Mucosa of rectum (tissue), 2 donors: ENCODE data around the gene PRAMEF12.
"Not testable (repeated sequence)": the region's sequence is repeated elsewhere in the genome, so short reads cannot be mapped to it uniquely, and the experiment has no call there.

Experiments
- H3K27ac ChIP-seq, 2 donors: one replicate each; pipeline ENCODE4 v1.7.0; 2013; ENCODE audit warnings: inconsistent platforms in 2 of 2, low read depth in 2 of 2, low read length in 2 of 2
- H3K27me3 ChIP-seq, 2 donors: one replicate each; pipeline ENCODE4 v1.7.0; 2013; ENCODE audit warnings: low read length in 2 of 2; ENCODE audit not compliant: control insufficient read depth in 2 of 2, insufficient read depth in 2 of 2
- H3K36me3 ChIP-seq, 2 donors: one replicate each; pipeline ENCODE4 v1.7.0; 2013; ENCODE audit warnings: low read length in 2 of 2; ENCODE audit not compliant: control insufficient read depth in 2 of 2, insufficient read depth in 2 of 2
- H3K4me1 ChIP-seq, 2 donors: one replicate each; pipeline ENCODE4 v1.7.0; 2013; ENCODE audit warnings: low read length in 2 of 2, mild to moderate bottlenecking in 1 of 2; ENCODE audit not compliant: control insufficient read depth in 2 of 2, insufficient read depth in 2 of 2
- H3K4me3 ChIP-seq, 2 donors: one replicate each; pipeline ENCODE4 v1.7.0; 2013; ENCODE audit warnings: low read length in 2 of 2
- H3K9ac ChIP-seq, 2 donors: one replicate each; pipeline ENCODE4 v1.7.0; 2013; ENCODE audit warnings: low read length in 2 of 2, low read depth in 1 of 2, mild to moderate bottlenecking in 1 of 2
- H3K9me3 ChIP-seq, 2 donors: one replicate each; pipeline ENCODE4 v1.7.0; 2013; ENCODE audit warnings: low read length in 2 of 2; ENCODE audit not compliant: control insufficient read depth in 2 of 2
- donor health status: healthy.
- donor health status: Normal muscosa, but diverticular disease.

Gene PRAMEF12

DNA sequence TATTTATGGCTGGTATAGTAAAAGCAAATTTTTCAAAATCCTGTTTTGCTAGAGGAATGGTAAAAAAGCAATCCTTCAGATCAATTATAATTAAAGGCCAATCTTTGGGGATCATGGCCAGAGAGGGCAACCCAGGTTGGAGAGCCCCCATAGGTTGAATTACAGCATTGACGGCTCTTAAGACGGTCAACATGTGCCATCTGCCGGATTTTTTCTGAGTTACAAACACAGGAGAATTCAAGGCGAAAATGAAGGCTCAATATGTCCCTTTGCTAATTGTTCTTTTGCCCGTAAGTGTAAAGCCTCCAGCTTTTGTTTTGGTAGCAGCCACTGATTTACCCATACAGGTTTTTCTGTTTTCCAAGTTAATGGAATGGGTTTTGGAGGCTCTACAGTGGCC lies 8.0 kb downstream of the PRAMEF12 start:
- not testable (repeated sequence) for H3K27me3 ChIP-seq, H3K27ac ChIP-seq, H3K9ac ChIP-seq, H3K9me3 ChIP-seq, H3K4me1 ChIP-seq, H3K4me3 ChIP-seq, H3K36me3 ChIP-seq

DNA sequence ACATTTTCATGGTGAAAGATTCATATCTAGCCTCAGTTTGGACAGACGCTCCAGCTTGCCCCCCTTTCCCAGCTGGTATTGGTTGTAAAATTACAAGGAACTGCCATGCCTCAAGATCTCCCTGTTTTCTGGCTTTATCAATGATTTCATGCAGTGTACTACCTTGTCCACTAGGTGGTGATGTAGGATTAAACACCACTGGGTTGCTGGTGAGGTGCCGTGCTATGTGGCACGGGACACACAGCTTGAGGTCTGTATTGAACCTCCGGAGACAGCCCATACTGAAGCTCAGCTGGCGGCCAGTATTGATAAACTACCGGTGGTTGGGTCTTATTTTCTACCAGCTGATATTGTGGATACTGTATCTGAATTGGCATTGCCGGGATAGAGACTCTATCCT lies 10.2 kb downstream of the PRAMEF12 start:
- H3K9ac ChIP-seq, H3K36me3 ChIP-seq, H3K9me3 ChIP-seq, H3K27me3 ChIP-seq, H3K4me3 ChIP-seq, H3K4me1 ChIP-seq, H3K27ac ChIP-seq: not testable (repeated sequence)

DNA sequence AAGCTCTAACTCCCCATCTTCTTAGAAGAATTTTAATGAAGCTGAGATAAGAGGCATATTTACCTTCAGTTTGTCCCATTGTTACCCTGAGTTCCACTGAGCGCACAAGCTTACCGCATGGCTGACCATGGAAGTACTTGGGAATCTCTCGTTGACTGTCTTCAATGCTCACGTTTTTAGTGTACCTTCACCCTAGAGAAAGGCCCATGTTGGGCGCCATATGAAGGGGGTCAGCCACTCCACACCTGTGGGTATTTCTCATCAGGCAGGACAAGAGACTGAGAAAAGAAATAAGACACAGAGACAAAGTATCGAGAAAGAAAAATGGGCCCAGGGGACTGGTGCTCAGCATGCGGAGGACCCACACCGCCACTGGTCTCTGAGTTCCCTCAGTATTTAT lies 11.2 kb downstream of the PRAMEF12 start:
- H3K27ac ChIP-seq, H3K27me3 ChIP-seq: not testable (repeated sequence)

DNA sequence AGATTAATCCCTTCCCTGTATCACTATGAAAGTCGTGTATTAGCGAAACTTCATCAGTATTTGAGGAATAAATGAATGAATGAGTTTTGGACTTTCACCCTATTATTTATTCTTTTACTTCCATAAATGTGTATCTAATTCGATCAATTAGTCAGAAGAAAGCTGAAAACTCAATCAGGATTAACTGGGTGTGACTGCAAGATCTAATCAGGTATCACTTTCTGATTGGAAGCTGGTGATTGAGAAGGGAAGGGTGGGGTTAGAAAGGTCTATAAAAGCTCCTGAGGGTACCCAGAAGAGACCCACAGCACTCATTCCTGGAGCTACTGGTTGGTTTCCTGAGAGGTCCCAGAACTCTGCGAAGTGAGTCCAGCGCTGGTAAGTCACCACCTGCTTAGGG lies 17.6 kb downstream of the PRAMEF12 start, which contains the start of gene PRAMEF1:
PRAMEF1 (plus strand) TSS at position 301 of the 400 bp plus-strand sequence. CDS start 1,831 bp downstream, outside the sequence.
- not testable (repeated sequence) for H3K4me1 ChIP-seq, H3K4me3 ChIP-seq, H3K27me3 ChIP-seq, H3K9me3 ChIP-seq, H3K27ac ChIP-seq, H3K36me3 ChIP-seq, H3K9ac ChIP-seq

More for the DNA sequence above, 11.2 kb downstream of the PRAMEF12 start:
- not testable (repeated sequence) for H3K9ac ChIP-seq, H3K36me3 ChIP-seq, H3K4me1 ChIP-seq, H3K4me3 ChIP-seq, H3K9me3 ChIP-seq

DNA sequence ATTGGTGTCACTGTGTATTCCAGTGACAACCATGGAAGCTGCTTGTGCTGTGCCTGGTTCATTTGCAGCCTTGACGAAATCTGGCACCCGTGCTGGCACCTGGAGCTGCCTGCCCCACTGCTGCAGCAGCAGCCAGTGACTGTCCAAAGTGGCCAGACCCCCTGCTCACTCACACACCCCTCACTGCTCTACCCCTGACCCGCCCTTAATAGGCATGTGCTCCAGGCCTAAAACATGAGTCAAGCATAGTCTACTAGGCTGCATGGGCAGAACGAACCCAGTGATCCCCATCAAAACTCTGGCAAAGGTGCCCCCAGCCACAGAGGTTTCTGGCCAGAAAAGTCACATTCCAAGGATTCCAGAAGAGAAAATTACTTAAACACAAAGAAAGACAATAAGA lies 25.4 kb downstream of the PRAMEF12 start:
- H3K27me3 ChIP-seq = no peaks in the 10 kb centered on the region
- no peaks in the 10 kb centered on the region for H3K9me3 ChIP-seq
- no peak overlapping the region for H3K9ac ChIP-seq
- no peaks in the 10 kb centered on the region for H3K4me1 ChIP-seq
- no peaks in the 10 kb centered on the region for H3K36me3 ChIP-seq
- no peak overlapping the region for H3K27ac ChIP-seq
- no peak overlapping the region for H3K4me3 ChIP-seq

DNA sequence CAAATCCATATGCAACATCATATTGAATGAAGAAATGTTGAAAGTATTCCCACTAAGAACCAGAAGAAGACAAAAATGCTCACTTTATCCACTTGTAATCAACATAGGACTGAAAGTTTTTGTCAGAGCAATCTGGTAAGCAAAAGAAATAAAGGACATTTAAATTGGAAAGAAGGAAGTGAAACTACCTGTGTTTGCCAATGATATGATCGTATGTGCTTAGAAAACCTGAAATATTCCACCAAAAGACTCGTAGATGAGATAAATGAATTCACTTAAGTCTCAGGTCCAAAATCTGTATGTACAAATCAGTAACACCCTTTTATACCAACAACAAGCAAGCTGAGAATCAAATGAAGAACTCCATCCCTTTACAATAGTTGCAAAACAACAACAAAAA lies 26.2 kb downstream of the PRAMEF12 start:
- Histone ChIP-seq H3K36me3 (no peaks in the 10 kb centered on the region), H3K9ac (no peak overlapping the region), H3K4me1 (no peaks in the 10 kb centered on the region), H3K27me3 (no peaks in the 10 kb centered on the region), H3K4me3 (no peak overlapping the region), H3K27ac (no peak overlapping the region), H3K9me3 (no peaks in the 10 kb centered on the region)

DNA sequence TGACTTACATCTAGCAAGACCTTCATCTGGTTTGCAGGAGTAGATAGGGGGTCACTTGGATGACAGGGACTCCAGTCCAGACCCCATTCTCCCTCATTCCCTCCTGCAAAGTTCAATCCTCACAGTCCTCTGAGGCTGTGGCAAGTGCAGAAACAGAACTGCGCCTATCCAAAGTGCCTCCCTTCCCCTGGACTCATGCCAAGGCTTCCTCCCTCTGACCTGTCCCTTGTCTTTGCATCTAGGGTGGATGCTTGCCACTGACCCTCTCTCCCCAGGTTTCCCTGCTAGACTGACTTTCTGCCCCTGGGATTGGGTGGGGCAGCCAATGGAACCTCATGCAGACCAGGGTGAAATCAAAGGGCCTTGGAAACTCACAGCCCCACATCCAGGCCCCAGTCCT lies 36.4 kb downstream of the PRAMEF12 start:
- no peak overlapping the region for H3K27ac ChIP-seq
- no peak overlapping the region for H3K4me3 ChIP-seq
- no peaks in the 10 kb centered on the region for H3K9me3 ChIP-seq
- no peaks in the 10 kb centered on the region for H3K27me3 ChIP-seq
- H3K36me3 ChIP-seq = no peaks in the 10 kb centered on the region
- H3K4me1 ChIP-seq = no peaks in the 10 kb centered on the region
- H3K9ac ChIP-seq = no peak overlapping the region

DNA sequence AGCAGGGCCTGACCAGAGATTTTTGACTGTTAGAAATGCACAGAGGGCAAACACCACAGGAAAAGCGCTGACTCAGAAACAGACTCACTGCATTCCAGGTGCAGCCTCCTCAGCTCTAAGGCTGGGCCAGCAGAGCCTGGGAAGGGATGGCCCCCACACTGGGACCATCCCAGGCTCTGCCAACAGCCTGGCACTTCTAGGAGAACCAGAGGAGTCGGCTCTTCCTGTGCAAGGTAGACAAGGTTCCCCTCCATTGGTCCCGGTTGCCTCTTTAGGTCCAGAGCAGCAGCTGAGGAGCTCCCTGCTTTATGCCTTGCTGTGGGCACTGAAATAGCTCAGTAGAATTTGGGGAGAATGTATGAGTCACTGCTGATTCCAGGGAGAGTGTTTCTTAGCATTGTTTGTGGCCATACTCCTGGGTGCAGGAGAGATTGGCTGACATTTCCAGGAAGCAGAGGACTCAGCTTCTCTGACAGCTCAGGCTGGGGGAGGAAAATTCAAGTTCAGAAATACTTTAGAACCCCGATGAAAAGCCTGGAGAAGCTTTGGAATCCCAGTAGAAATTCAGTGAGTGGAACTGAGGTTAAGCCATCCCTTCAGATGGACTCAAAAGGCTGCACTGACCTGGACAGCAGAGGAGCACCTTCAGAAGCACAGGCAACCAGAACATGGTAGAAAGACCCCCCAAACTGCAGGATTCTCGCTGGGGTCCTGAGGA lies 37.3 kb downstream of the PRAMEF12 start:
- Histone ChIP-seq H3K27ac (no peak overlapping the region), H3K36me3 (no peaks in the 10 kb centered on the region), H3K9ac (no peak overlapping the region)

DNA sequence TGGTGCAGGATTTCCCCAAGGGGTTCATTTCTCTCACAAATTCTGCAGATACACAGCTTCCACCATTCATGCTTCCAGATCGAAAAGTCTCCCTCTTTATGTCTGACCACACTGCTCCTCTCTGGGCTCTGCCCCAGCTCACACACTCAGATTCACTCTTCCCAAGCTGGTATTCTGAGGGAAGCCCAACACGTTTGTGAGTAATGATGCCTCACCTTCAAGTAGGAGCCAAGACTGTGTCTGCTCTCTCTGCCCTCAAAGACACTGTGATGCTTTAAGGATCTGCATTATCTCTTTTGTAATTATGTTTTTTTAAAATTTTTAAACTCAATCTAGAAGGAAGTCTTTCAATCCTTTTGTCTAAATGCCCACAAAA lies 37.9 kb downstream of the PRAMEF12 start:
- Histone ChIP-seq H3K4me1 (no peaks in the 10 kb centered on the region), H3K9ac (no peak overlapping the region), H3K4me3 (no peak overlapping the region), H3K9me3 (no peaks in the 10 kb centered on the region), H3K36me3 (no peaks in the 10 kb centered on the region), H3K27me3 (no peaks in the 10 kb centered on the region), H3K27ac (no peak overlapping the region)

More for the DNA sequence above, 37.3 kb downstream of the PRAMEF12 start:
- H3K9me3 ChIP-seq = no peaks in the 10 kb centered on the region
- no peaks in the 10 kb centered on the region for H3K4me1 ChIP-seq
- no peaks in the 10 kb centered on the region for H3K27me3 ChIP-seq
- no peak overlapping the region for H3K4me3 ChIP-seq

DNA sequence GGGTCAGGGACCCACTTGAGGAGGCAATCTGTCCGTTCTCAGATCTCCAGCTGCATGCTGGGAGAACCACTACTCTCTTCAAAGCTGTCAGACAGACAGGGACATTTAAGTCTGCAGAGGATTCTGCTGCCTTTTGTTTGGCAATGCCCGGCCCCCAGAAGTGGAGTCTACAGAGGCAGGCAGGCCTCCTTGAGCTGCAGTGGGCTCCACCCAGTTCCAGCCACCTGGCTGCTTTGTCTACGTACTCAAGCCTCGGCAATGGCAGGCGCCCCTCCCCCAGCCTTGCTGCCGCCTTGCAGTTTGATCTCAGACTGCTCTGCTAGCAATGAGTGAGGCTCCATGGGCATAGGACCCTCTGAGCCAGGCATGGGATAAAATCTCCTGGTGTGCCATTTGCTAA lies 45.5 kb downstream of the PRAMEF12 start:
- not testable (repeated sequence) for H3K27me3 ChIP-seq, H3K4me1 ChIP-seq, H3K36me3 ChIP-seq, H3K9ac ChIP-seq, H3K27ac ChIP-seq, H3K9me3 ChIP-seq, H3K4me3 ChIP-seq
